NCI-H2196 (cell line): ENCODE results near the gene RELT.
"Not testable (repeated sequence)": the region's sequence is repeated elsewhere in the genome, so short reads cannot be mapped to it uniquely, and the experiment has no call there.

Experiments used
- DNase-seq: peaks from one replicate; lab custom pipeline; 2025; ENCODE audit not compliant: unreplicated experiment; lab: John Stamatoyannopoulos, UW

Gene RELT

GRCh38 chr11:73428227-73428626 is 52.0 kb downstream of the RELT start:
- DNase-seq, result no peak

GRCh38 chr11:73428699-73429098 is 52.5 kb downstream of the RELT start:
- DNase-seq, result no peak

GRCh38 chr11:73429121-73429750 is 53.0 kb downstream of the RELT start:
- no peak for DNase-seq

- DNase-seq, result no peak
These were observed 54.1 kb downstream of the RELT start for GRCh38 chr11:73430326-73430725.

- DNase-seq, result no peak
These were observed 55.2 kb downstream of the RELT start for GRCh38 chr11:73431396-73431795.

- not testable (repeated sequence) for DNase-seq
These were observed 60.7 kb downstream of the RELT start for GRCh38 chr11:73436859-73437258.

GRCh38 chr11:73439002-73439843 is 63.0 kb downstream of the RELT start:
- no peak for DNase-seq

- no peak for DNase-seq
These were observed 69.8 kb downstream of the RELT start for GRCh38 chr11:73445980-73446379.

GRCh38 chr11:73446766-73447165 is 70.6 kb downstream of the RELT start:
- DNase-seq, result no peak
